SK-N-SH (cell line): ENCODE results near the gene MARK3. TPM values are rescaled to one million over a fixed set of nuclear protein-coding genes. Genes with fewer than 3 reads are reported as not detected.

ENCODE experiments used
- CTCF ChIA-PET: fragments of 300-600, 350-600 bp; formaldehyde crosslinking; extraction: SDS; loops from one replicate; lab custom pipeline; 2021; lab: Yijun Ruan, JAX
- POLR2A ChIA-PET: fragments of 350-600 bp; sonication (Branson Sonifier 250); formaldehyde crosslinking; extraction: SDS; loops from one replicate; lab custom pipeline; 2020; ENCODE audit warnings: antibody characterized with exemption, inconsistent platforms; lab: Yijun Ruan, JAX
- DNase-seq: peaks from one replicate; pipeline ENCODE4 v3.0.0; 2012
- H2AFZ ChIP-seq: fragments of 200-600 bp; sonication (generic); 2 replicates; pipeline ENCODE4 v1.8.1; 2016; ENCODE audit warnings: antibody characterized with exemption, mild to moderate bottlenecking, low read depth
- H3F3A ChIP-seq: fragments of 200-600 bp; sonication (generic); replicated peaks from 2 replicates; pipeline ENCODE3; 2016; ENCODE audit warnings: antibody characterized with exemption, mild to moderate bottlenecking; ENCODE audit not compliant: insufficient read depth
- H3K27ac ChIP-seq, 2 experiments: fragments of 200-500 bp in 1 of 2; fragments of 200-600 bp in 1 of 2; sonication (Bioruptor generic) in 1 of 2; sonication (generic), shearing (Covaris generic) in 1 of 2; 2 replicates each; pipeline versions ENCODE4 v1.5.1 to v1.6.1; 2014 to 2016; ENCODE audit warnings: low read depth in 2 of 2, inconsistent platforms in 1 of 2, low read length in 1 of 2, mild to moderate bottlenecking in 1 of 2, mixed read lengths in 1 of 2
- H3K27me3 ChIP-seq: fragments of 200-600 bp; sonication (generic), shearing (Covaris generic); 2 replicates; pipeline ENCODE4 v1.6.1; 2016; ENCODE audit warnings: mixed run types; ENCODE audit not compliant: insufficient read depth
- H3K36me3 ChIP-seq, 2 experiments: fragments of 200-500 bp in 1 of 2; fragments of 200-600 bp in 1 of 2; sonication (Bioruptor generic) in 1 of 2; sonication (generic) in 1 of 2; replicated peaks in 1 of 2; 2 replicates each; pipeline versions ENCODE3 to v1.5.1; 2014 to 2016; ENCODE audit warnings: low read length in 1 of 2, mild to moderate bottlenecking in 1 of 2; ENCODE audit not compliant: insufficient read depth in 2 of 2, control insufficient read depth in 1 of 2
- H3K4me1 ChIP-seq, 2 experiments: fragments of 200-500 bp in 1 of 2; fragments of 200-600 bp in 1 of 2; sonication (Bioruptor generic) in 1 of 2; sonication (generic), shearing (Covaris generic) in 1 of 2; 2 replicates each; pipeline versions ENCODE4 v1.5.1 to v1.6.1; 2014 to 2016; ENCODE audit warnings: low read depth in 1 of 2, low read length in 1 of 2, mixed run types in 1 of 2; ENCODE audit not compliant: insufficient read depth in 2 of 2, control insufficient read depth in 1 of 2
- H3K4me2 ChIP-seq: fragments of 200-600 bp; sonication (generic), shearing (Covaris generic); 2 replicates; pipeline ENCODE4 v1.6.1; 2017; ENCODE audit warnings: mixed run types
- H3K4me3 ChIP-seq, 2 experiments: fragments of 200-500 bp in 1 of 2; fragments of 200-600 bp in 1 of 2; sonication (Bioruptor generic) in 1 of 2; sonication (generic), shearing (Covaris generic) in 1 of 2; 2 replicates each; pipeline versions ENCODE4 v1.5.1 to v1.8.1; 2014 to 2016; ENCODE audit warnings: low read depth in 2 of 2, inconsistent platforms in 1 of 2, low read length in 1 of 2, mild to moderate bottlenecking in 1 of 2, mixed read lengths in 1 of 2, moderate library complexity in 1 of 2
- H3K79me2 ChIP-seq: fragments of 200-600 bp; sonication (generic); 2 replicates; pipeline ENCODE4 v1.8.1; 2017; ENCODE audit warnings: mild to moderate bottlenecking; ENCODE audit not compliant: insufficient read depth
- H3K9ac ChIP-seq: fragments of 200-600 bp; sonication (generic); 2 replicates; pipeline ENCODE4 v1.6.1; 2017; ENCODE audit warnings: mixed run types
- H3K9me2 ChIP-seq: fragments of 200-600 bp; sonication (generic); 2 replicates; pipeline ENCODE4 v1.6.1; 2017; ENCODE audit warnings: mixed run types
- H3K9me3 ChIP-seq: fragments of 200-600 bp; sonication (generic); 2 replicates; pipeline ENCODE4 v1.6.1; 2017; ENCODE audit warnings: mixed run types, mild to moderate bottlenecking, moderate library complexity
- H4K20me1 ChIP-seq: fragments of 200-600 bp; sonication (generic); 2 replicates; pipeline ENCODE4 v1.6.1; 2017; ENCODE audit warnings: mild to moderate bottlenecking, mixed run types; ENCODE audit not compliant: insufficient read depth
- EP300 ChIP-seq, 2 experiments: IDR thresholded peaks; 2 replicates each; pipeline versions ENCODE4 v1.4.0 to v1.6.1; 2012; ENCODE audit warnings: borderline replicate concordance in 1 of 2, low read depth in 1 of 2, low read length in 1 of 2
- EZH2phosphoT487 ChIP-seq: fragments of 200-600 bp; sonication (generic); IDR thresholded peaks from 2 replicates; pipeline ENCODE4 v1.6.1; 2017; ENCODE audit warnings: low read depth, mixed run types, mild to moderate bottlenecking, antibody characterized with exemption, moderate library complexity, borderline replicate concordance
- FOSL2 ChIP-seq: IDR thresholded peaks from 2 replicates; pipeline ENCODE4 v1.4.0; 2012; ENCODE audit warnings: low read depth, mild to moderate bottlenecking, moderate library complexity, borderline replicate concordance
- FOXJ3 ChIP-seq: sonication (generic); formaldehyde crosslinking; IDR thresholded peaks from 2 replicates; pipeline ENCODE4 v1.5.1; 2020; ENCODE audit warnings: mild to moderate bottlenecking, missing genetic modification reagents
- JUND ChIP-seq: IDR thresholded peaks from 2 replicates; pipeline ENCODE4 v1.4.0; 2012
- NRF1 ChIP-seq: IDR thresholded peaks from 2 replicates; pipeline ENCODE4 v1.6.1; 2012; ENCODE audit warnings: low read depth, mild to moderate bottlenecking, low read length
- SMC3 ChIP-seq: IDR thresholded peaks from 2 replicates; pipeline ENCODE4 v1.6.1; 2012; ENCODE audit warnings: low read depth, low read length, improper control_type of control experiment
- TAF1 ChIP-seq: IDR thresholded peaks from 2 replicates; pipeline ENCODE4 v1.6.1; 2012; ENCODE audit warnings: low read depth, mild to moderate bottlenecking, low read length, moderate library complexity, borderline replicate concordance
- YY1 ChIP-seq: IDR thresholded peaks from 2 replicates; pipeline ENCODE4 v1.4.0; 2012; ENCODE audit warnings: low read depth, mild to moderate bottlenecking
- WGBS: methylation state at CpG from one replicate; pipeline ENCODE4 v1.1.6; 2017; ENCODE audit warnings: low lambda C conversion rate; 5-methylcytosine and 5-hydroxymethylcytosine counted together
- polyA plus RNA-seq, 3 experiments: library from polyadenylated mRNA; depleted of rRNA; stranded (reverse); fragments of >200 nt; gene quantifications; 2 replicates each; pipeline ENCODE4 v1.2.3, GENCODE V29; 2012
- TF ChIP-seq, protein P1 (sequence below): fragments of 150-350 bp; IDR thresholded peaks from 2 replicates; pipeline ENCODE4 v1.6.1; 2016; ENCODE audit warnings: mild to moderate bottlenecking, low read depth, low read length

The MARK3 gene
- polyA plus RNA-seq, 1 of the 3 experiments (the other 2 are of a cell fraction), result 73.4 TPM

DNA sequence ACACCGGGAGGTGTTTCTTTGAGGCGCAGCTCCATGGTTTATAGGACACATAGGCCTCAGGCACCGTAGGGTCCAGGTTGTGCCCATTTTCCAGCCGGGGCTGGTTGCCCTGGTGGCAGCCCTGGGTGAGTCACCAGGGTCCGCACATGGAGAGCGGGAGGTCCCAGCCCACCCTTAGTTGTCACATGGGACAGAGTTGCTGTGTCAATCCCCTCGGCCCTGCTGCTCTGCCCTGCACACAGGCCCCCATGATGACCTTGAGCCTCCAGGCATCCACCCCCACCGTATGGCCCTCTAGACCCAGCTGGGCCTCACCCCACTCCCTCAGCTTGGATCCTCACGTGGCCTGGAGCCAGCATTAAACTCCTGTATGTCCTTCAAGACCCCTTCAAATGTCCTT, 151.5 kb downstream of the MARK3 start:
- H2AFZ ChIP-seq, result no peak overlapping the region
- POLR2A ChIA-PET, result interaction anchor here (1.3 kb wide), 1 partner anchor 14 kb away, joined by 3 read pairs; the partner anchor contains the start of gene CKB
- no peaks in the 10 kb centered on the region for H3K9me3 ChIP-seq
- H3K36me3 ChIP-seq, result peaks cover 0 to 26% of the 10 kb centered on the region in 2 experiments
- no peak for DNase-seq
- peaks cover 16 to 23% of the 10 kb centered on the region in 2 experiments; a peak in 3 of 4 replicates for H3K4me1 ChIP-seq
- H3F3A ChIP-seq, result peaks cover 13% of the 10 kb centered on the region
- no peaks in the 10 kb centered on the region for H4K20me1 ChIP-seq
- CTCF ChIA-PET, result interaction anchor here (2.1 to 5.1 kb wide), 2 partner anchors 10 to 18 kb away, joined by 7 to 31 read pairs; no protein-coding TSS in a partner anchor
- no peak overlapping the region for H3K27ac ChIP-seq
- H3K4me2 ChIP-seq, result no peak overlapping the region
- no peaks in the 10 kb centered on the region for H3K9me2 ChIP-seq
- TF ChIP-seq EP300 (IDR thresholded peaks at IDR 0.05; ENCODE audit: borderline replicate concordance in 1 of 2, low read depth in 1 of 2, low read length in 1 of 2) (no peak), TAF1 (no peak), SMC3 (no peak), FOSL2 (no peak), JUND (no peak), EZH2phosphoT487 (no peak), FOXJ3 (CRISPR knock-in tag) (no peak)
- TF ChIP-seq, all 33 proteins: peak for 0
- Histone ChIP-seq H3K4me3 (no peak overlapping the region), H3K79me2 (peaks cover 7% of the 10 kb centered on the region; the same call in 1 of the 2 replicates), H3K9ac (no peak overlapping the region), H3K27me3 (no peaks in the 10 kb centered on the region)
- 88% methylated on average over 5 of the region's 9 CpGs for WGBS

DNA sequence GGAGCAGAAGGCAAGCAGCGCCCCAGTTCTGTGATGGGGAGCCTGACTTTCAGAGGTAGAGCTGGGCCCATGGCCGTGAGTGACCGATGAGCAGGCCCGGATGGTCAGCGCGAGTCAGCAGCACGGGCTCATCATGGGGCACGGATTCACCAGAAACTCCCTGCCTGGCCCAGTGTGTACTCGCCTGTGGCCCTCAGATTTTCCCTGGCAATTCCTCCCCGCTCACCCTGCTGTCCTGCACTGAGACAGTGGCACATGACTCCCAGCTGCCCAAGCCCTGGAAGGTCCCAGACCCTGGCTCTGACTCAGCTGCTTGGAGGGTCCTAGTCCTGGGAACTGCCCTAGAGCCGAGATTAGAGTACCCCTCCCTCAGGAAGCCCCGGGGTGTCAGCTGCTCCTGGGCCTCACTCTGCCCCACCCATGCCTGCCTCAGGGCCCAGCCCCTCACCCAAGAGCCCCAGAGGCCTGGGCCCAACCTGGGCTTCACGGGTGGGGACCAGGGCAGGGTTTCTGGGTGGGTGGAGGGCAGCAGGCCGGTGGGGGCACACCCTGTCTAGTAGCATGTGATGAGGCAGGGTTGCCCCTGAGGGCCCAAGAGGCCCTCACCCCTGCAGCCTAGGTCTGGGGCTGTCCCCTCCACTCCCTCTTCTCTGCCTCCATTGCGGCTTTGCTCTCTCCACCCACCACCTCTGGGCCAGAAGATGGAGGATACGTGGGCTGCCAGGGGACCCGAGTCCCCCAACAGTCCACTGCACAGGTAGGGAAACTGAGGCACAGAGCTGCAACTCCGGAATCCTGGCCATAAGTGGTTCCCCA, 152.2 kb downstream of the MARK3 start:
- H3K9me3 ChIP-seq, result no peaks in the 10 kb centered on the region
- peaks cover 16 to 26% of the 10 kb centered on the region in 2 experiments; a peak in 3 of 4 replicates for H3K4me1 ChIP-seq
- 69% methylated on average over 10 of the region's 18 CpGs for WGBS
- TF ChIP-seq YY1, result no peak
- TF ChIP-seq, protein P1, sequence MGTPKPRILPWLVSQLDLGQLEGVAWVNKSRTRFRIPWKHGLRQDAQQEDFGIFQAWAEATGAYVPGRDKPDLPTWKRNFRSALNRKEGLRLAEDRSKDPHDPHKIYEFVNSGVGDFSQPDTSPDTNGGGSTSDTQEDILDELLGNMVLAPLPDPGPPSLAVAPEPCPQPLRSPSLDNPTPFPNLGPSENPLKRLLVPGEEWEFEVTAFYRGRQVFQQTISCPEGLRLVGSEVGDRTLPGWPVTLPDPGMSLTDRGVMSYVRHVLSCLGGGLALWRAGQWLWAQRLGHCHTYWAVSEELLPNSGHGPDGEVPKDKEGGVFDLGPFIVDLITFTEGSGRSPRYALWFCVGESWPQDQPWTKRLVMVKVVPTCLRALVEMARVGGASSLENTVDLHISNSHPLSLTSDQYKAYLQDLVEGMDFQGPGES, result no peak
- TF ChIP-seq NRF1, result no peak
- POLR2A ChIA-PET, result interaction anchor here (1.3 kb wide), 1 partner anchor 14 kb away, joined by 3 read pairs; the partner anchor contains the start of gene CKB
- H2AFZ ChIP-seq, result no peak overlapping the region
- peaks cover under 1% of the 10 kb centered on the region; the same call in 1 of the 2 replicates for H3K79me2 ChIP-seq
- no peak overlapping the region for H3K4me2 ChIP-seq
- no peak overlapping the region for H3K9ac ChIP-seq
- CTCF ChIA-PET, result interaction anchor here (1.2 to 5.1 kb wide), 4 partner anchors 10 to 37 kb away, joined by 3 to 31 read pairs (median 6); no protein-coding TSS in a partner anchor
- no peaks in the 10 kb centered on the region for H4K20me1 ChIP-seq
- no peak for DNase-seq
- H3K27ac ChIP-seq, result no peak overlapping the region
- peaks cover 13% of the 10 kb centered on the region for H3F3A ChIP-seq
- no peak overlapping the region for H3K4me3 ChIP-seq
- H3K36me3 ChIP-seq, result peaks cover 0 to 22% of the 10 kb centered on the region in 2 experiments
- no peaks in the 10 kb centered on the region for H3K27me3 ChIP-seq
- H3K9me2 ChIP-seq, result no peaks in the 10 kb centered on the region
